HepG2 (cell line): ENCODE results near the gene SERINC2. TPM values are rescaled to one million over a fixed set of nuclear protein-coding genes. Genes with fewer than 3 reads are reported as not detected.

Source experiments
- BRCA1 ChIP-seq: sonication (generic); formaldehyde crosslinking; IDR thresholded peaks from 2 replicates; pipeline ENCODE4 v1.4.0; 2020; ENCODE audit warnings: missing genetic modification reagents
- CENPBD1 ChIP-seq: sonication (generic); formaldehyde crosslinking; IDR thresholded peaks from 2 replicates; pipeline ENCODE4 v1.8.0; 2022; ENCODE audit warnings: missing genetic modification reagents, low read depth, mild to moderate bottlenecking, borderline replicate concordance
- E2F1 ChIP-seq: sonication (generic); formaldehyde crosslinking; IDR thresholded peaks from 2 replicates; pipeline ENCODE4 v1.5.0; 2020; ENCODE audit warnings: missing genetic modification reagents
- ETV6 ChIP-seq: sonication (generic); formaldehyde crosslinking; conservative IDR thresholded peaks from 2 replicates; pipeline ENCODE4 v1.4.0; 2020; ENCODE audit warnings: missing genetic modification reagents
- NCOA5 ChIP-seq: sonication (generic); formaldehyde crosslinking; IDR thresholded peaks from 2 replicates; pipeline ENCODE4 v1.4.0; 2020; ENCODE audit warnings: missing genetic modification reagents
- REXO4 ChIP-seq: sonication (generic); formaldehyde crosslinking; IDR thresholded peaks from 2 replicates; pipeline ENCODE4 v1.8.0; 2022; ENCODE audit warnings: missing genetic modification reagents, mild to moderate bottlenecking, borderline replicate concordance
- SP140L ChIP-seq: sonication (generic); formaldehyde crosslinking; IDR thresholded peaks from 2 replicates; pipeline ENCODE4 v1.4.0; 2020; ENCODE audit warnings: missing genetic modification reagents, borderline replicate concordance
- TBX3 ChIP-seq: fragments of 450-650 bp; IDR thresholded peaks from 2 replicates; pipeline ENCODE4 v1.6.1; 2017; ENCODE audit warnings: antibody characterized with exemption, mild to moderate bottlenecking, inconsistent platforms, borderline replicate concordance
- TRAFD1 ChIP-seq: sonication (generic); formaldehyde crosslinking; IDR thresholded peaks from 2 replicates; pipeline ENCODE4 v1.5.1; 2020; ENCODE audit warnings: missing genetic modification reagents, mild to moderate bottlenecking, borderline replicate concordance
- ZNF609 ChIP-seq: sonication (generic); formaldehyde crosslinking; IDR thresholded peaks from 2 replicates; pipeline ENCODE4 v1.4.0; 2020; ENCODE audit warnings: mild to moderate bottlenecking, missing genetic modification reagents, borderline replicate concordance
- ZNF761 ChIP-seq: sonication (generic); formaldehyde crosslinking; conservative IDR thresholded peaks from 2 replicates; pipeline ENCODE4 v1.4.0; 2020; ENCODE audit warnings: mild to moderate bottlenecking, missing genetic modification reagents
- ZNF775 ChIP-seq: sonication (generic); formaldehyde crosslinking; IDR thresholded peaks from 2 replicates; pipeline ENCODE4 v1.4.0; 2020; ENCODE audit warnings: missing genetic modification reagents, mild to moderate bottlenecking, moderate library complexity, borderline replicate concordance
- polyA plus RNA-seq, 8 experiments: library from polyadenylated mRNA; depleted of rRNA in 3 of 8; stranded (reverse) in 7 of 8; unstranded in 1 of 8; fragments of >200 nt; fragmentation: Illumina TruSeq in 4 of 8; extraction: Trizol in 4 of 8; gene quantifications; 2 replicates each; pipeline versions ENCODE4 v1.2.1 to v1.2.3, GENCODE V29; 2011 to 2016; ENCODE audit warnings: low read depth in 4 of 8, missing spikeins in 1 of 8, mixed read lengths in 1 of 8; ENCODE audit not compliant: insufficient read depth in 1 of 8
- total RNA-seq, 5 experiments: library from RNA; depleted of rRNA; stranded (reverse); fragments of >200 nt; fragmentation: Illumina TruSeq; extraction: Trizol; gene quantifications; 2 replicates each; pipeline ENCODE4 v1.2.3, GENCODE V29; 2016; ENCODE audit warnings: low read depth in 1 of 5
- TF ChIP-seq, protein P1 (sequence below): sonication (generic); formaldehyde crosslinking; IDR thresholded peaks from 2 replicates; pipeline ENCODE4 v1.8.1; 2023; ENCODE audit warnings: missing genetic modification reagents, inconsistent platforms, borderline replicate concordance
- TF ChIP-seq, protein P2 (sequence below): sonication (generic); formaldehyde crosslinking; IDR thresholded peaks from 2 replicates; pipeline ENCODE4 v1.4.0; 2020; ENCODE audit warnings: missing genetic modification reagents
- TF ChIP-seq, protein P3 (sequence below): sonication (generic); formaldehyde crosslinking; IDR thresholded peaks from 2 replicates; pipeline ENCODE4 v1.8.0; 2022; ENCODE audit warnings: missing genetic modification reagents, mild to moderate bottlenecking, borderline replicate concordance

The SERINC2 gene
- total and polyA plus RNA-seq, 2 of the 13 experiments (the other 11 are each of a cell fraction or from before 2014, with no cell fraction given): 4.8 to 126 TPM

DNA sequence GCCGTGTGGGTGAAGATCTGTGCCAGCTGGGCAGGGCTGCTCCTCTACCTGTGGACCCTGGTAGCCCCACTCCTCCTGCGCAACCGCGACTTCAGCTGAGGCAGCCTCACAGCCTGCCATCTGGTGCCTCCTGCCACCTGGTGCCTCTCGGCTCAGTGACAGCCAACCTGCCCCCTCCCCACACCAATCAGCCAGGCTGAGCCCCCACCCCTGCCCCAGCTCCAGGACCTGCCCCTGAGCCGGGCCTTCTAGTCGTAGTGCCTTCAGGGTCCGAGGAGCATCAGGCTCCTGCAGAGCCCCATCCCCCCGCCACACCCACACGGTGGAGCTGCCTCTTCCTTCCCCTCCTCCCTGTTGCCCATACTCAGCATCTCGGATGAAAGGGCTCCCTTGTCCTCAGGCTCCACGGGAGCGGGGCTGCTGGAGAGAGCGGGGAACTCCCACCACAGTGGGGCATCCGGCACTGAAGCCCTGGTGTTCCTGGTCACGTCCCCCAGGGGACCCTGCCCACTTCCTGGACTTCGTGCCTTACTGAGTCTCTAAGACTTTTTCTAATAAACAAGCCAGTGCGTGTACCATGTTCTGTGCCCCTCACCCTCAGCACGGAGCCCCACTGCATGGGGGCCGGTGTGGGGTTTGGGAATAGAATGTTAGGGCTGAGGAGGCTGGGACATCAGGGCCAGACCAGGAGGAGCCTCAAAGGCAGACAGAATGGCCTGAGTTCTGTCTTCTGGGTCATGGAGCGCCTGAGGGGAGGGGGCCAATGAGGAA, 21.3 kb downstream of the SERINC2 start (continued):
- TF ChIP-seq E2F1 (CRISPR knock-in tag) (no peak), ZNF775 (CRISPR knock-in tag) (no peak), ZNF609 (CRISPR knock-in tag) (peak; percentile 94), TBX3 (no peak), SP140L (CRISPR knock-in tag) (no peak), REXO4 (CRISPR knock-in tag) (no peak), NCOA5 (CRISPR knock-in tag) (no peak), ZNF761 (no peak), BRCA1 (CRISPR knock-in tag) (no peak), CENPBD1 (CRISPR knock-in tag) (no peak), TRAFD1 (CRISPR knock-in tag) (no peak), ETV6 (CRISPR knock-in tag) (no peak)
- TF ChIP-seq, protein P1, sequence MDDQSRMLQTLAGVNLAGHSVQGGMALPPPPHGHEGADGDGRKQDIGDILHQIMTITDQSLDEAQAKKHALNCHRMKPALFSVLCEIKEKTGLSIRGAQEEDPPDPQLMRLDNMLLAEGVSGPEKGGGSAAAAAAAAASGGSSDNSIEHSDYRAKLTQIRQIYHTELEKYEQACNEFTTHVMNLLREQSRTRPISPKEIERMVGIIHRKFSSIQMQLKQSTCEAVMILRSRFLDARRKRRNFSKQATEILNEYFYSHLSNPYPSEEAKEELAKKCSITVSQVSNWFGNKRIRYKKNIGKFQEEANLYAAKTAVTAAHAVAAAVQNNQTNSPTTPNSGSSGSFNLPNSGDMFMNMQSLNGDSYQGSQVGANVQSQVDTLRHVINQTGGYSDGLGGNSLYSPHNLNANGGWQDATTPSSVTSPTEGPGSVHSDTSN (CRISPR knock-in tag): no peak
- TF ChIP-seq, protein P2, sequence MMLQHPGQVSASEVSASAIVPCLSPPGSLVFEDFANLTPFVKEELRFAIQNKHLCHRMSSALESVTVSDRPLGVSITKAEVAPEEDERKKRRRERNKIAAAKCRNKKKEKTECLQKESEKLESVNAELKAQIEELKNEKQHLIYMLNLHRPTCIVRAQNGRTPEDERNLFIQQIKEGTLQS (CRISPR knock-in tag): no peak
- TF ChIP-seq, protein P3, sequence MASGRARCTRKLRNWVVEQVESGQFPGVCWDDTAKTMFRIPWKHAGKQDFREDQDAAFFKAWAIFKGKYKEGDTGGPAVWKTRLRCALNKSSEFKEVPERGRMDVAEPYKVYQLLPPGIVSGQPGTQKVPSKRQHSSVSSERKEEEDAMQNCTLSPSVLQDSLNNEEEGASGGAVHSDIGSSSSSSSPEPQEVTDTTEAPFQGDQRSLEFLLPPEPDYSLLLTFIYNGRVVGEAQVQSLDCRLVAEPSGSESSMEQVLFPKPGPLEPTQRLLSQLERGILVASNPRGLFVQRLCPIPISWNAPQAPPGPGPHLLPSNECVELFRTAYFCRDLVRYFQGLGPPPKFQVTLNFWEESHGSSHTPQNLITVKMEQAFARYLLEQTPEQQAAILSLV (CRISPR knock-in tag): no peak; the same call in 1 of the 2 replicates
